Neural progenitor cell (in vitro differentiated cells): ENCODE data around the gene ITIH6. TPM values are rescaled to one million over a fixed set of nuclear protein-coding genes. Genes with fewer than 3 reads are reported as not detected.

Experiments used
- DNase-seq: peaks from one replicate; pipeline ENCODE4 v3.0.0-alpha.2; 2016; ENCODE audit warnings: low spot score
- H2AFZ ChIP-seq: fragments of 200-600 bp; sonication (generic); replicated peaks from 2 replicates; pipeline ENCODE4 v1.6.1; 2016; ENCODE audit warnings: antibody characterized with exemption
- H3F3A ChIP-seq: fragments of 200-600 bp; sonication (generic); 2 replicates; pipeline ENCODE4 v1.6.1; 2016; ENCODE audit warnings: antibody characterized with exemption, low read depth
- H3K27ac ChIP-seq: fragments of 200-600 bp; sonication (generic); 2 replicates; pipeline ENCODE4 v1.5.1; 2016; ENCODE audit warnings: mild to moderate bottlenecking
- H3K27me3 ChIP-seq: fragments of 200-600 bp; sonication (generic); 2 replicates; pipeline ENCODE4 v1.6.1; 2016; ENCODE audit warnings: mild to moderate bottlenecking, moderate library complexity
- H3K36me3 ChIP-seq: fragments of 200-600 bp; sonication (generic); 2 replicates; pipeline ENCODE4 v1.5.1; 2016
- H3K4me1 ChIP-seq: fragments of 200-600 bp; sonication (generic); 2 replicates; pipeline ENCODE4 v1.6.1; 2016; ENCODE audit warnings: mixed run types
- H3K4me2 ChIP-seq: fragments of 200-600 bp; sonication (generic); 2 replicates; pipeline ENCODE4 v1.6.1; 2016
- H3K4me3 ChIP-seq: fragments of 200-600 bp; sonication (generic); 2 replicates; pipeline ENCODE4 v1.5.1; 2016
- H3K79me2 ChIP-seq: fragments of 200-600 bp; sonication (generic); 2 replicates; pipeline ENCODE4 v1.6.1; 2016; ENCODE audit warnings: low read depth
- H3K9ac ChIP-seq: fragments of 200-600 bp; sonication (generic); 2 replicates; pipeline ENCODE4 v1.6.1; 2016
- H3K9me3 ChIP-seq: fragments of 200-600 bp; sonication (generic); 2 replicates; pipeline ENCODE4 v1.5.1; 2016; ENCODE audit warnings: low read depth
- H4K20me1 ChIP-seq: fragments of 200-600 bp; sonication (generic); 2 replicates; pipeline ENCODE4 v1.6.1; 2016; ENCODE audit warnings: low read depth
- H3K27ac Mint-ChIP-seq: 3 replicates; pipeline ENCODE4 v1.8.0; 2021; ENCODE audit warnings: mixed read lengths
- H3K27me3 Mint-ChIP-seq: 2 replicates; pipeline ENCODE4 v1.8.0; 2022; ENCODE audit warnings: low read depth, mild to moderate bottlenecking, inconsistent platforms, moderate library complexity, mixed read lengths; ENCODE audit not compliant: insufficient read depth
- H3K36me3 Mint-ChIP-seq: 3 replicates; pipeline ENCODE4 v1.8.0; 2021; ENCODE audit warnings: mixed read lengths
- H3K4me1 Mint-ChIP-seq: 3 replicates; pipeline ENCODE4 v1.8.0; 2021; ENCODE audit warnings: mixed read lengths
- H3K4me3 Mint-ChIP-seq: 3 replicates; pipeline ENCODE4 v1.8.0; 2021; ENCODE audit warnings: mild to moderate bottlenecking, moderate library complexity, mixed read lengths
- H3K9me3 Mint-ChIP-seq: 3 replicates; pipeline ENCODE4 v1.8.0; 2020; ENCODE audit warnings: mixed read lengths
- CTCF ChIP-seq: fragments of 200-600 bp; sonication (generic); IDR thresholded peaks from 2 replicates; pipeline ENCODE4 v1.5.1; 2017; ENCODE audit warnings: antibody characterized with exemption, mild to moderate bottlenecking
- EZH2 ChIP-seq: fragments of 200-600 bp; sonication (generic); IDR thresholded peaks from 2 replicates; pipeline ENCODE4 v1.6.1; 2017; ENCODE audit warnings: antibody characterized with exemption, mild to moderate bottlenecking, moderate library complexity
- EZH2phosphoT487 ChIP-seq: fragments of 200-600 bp; sonication (generic); IDR thresholded peaks from 2 replicates; pipeline ENCODE4 v1.6.1; 2017; ENCODE audit warnings: antibody characterized with exemption
- small RNA-seq: library from RNA; depleted of rRNA; stranded (forward); fragments of <200 nt; gene quantifications from one replicate; pipeline ENCODE3, GENCODE V24; 2015
- total RNA-seq: library from RNA; depleted of rRNA; stranded (reverse); fragments of >200 nt; gene quantifications from 2 replicates; pipeline ENCODE4 v1.2.3, GENCODE V29; 2015; ENCODE audit warnings: low replicate concordance

Gene ITIH6
- total RNA-seq, 1 donor from 2014 or later = not detected

- no peak overlapping the region for H3K27ac Mint-ChIP-seq
- TF ChIP-seq EZH2 = no peak
- no peak for TF ChIP-seq CTCF
- TF ChIP-seq EZH2phosphoT487 = no peak
- no peaks in the 10 kb centered on the region for H3K36me3 ChIP-seq
- H3K4me3 Mint-ChIP-seq = no peak overlapping the region
- H3F3A ChIP-seq = no peaks in the 10 kb centered on the region
- DNase-seq = no peak
- no peak overlapping the region for H3K27ac ChIP-seq
- no peak overlapping the region for H2AFZ ChIP-seq
- H3K4me3 ChIP-seq = no peak overlapping the region
- H3K27me3 ChIP-seq = no peaks in the 10 kb centered on the region
- H3K4me1 ChIP-seq = no peaks in the 10 kb centered on the region
- H3K4me1 Mint-ChIP-seq = no peaks in the 10 kb centered on the region
- no peaks in the 10 kb centered on the region for H3K79me2 ChIP-seq
- no peak overlapping the region for H3K9ac ChIP-seq
- H3K9me3 Mint-ChIP-seq = peaks cover 2% of the 10 kb centered on the region
- H3K9me3 ChIP-seq = no peaks in the 10 kb centered on the region
- H3K4me2 ChIP-seq = no peak overlapping the region
- H4K20me1 ChIP-seq = no peaks in the 10 kb centered on the region
- H3K27me3 Mint-ChIP-seq = peaks cover 4% of the 10 kb centered on the region
- H3K36me3 Mint-ChIP-seq = no peaks in the 10 kb centered on the region
These were observed 86.3 kb downstream of the ITIH6 start for GRCh38 chrX:54711735-54712134.

GRCh38 chrX:54710920-54711319 lies 87.1 kb downstream of the ITIH6 start:
- Histone ChIP-seq H3K36me3 (no peaks in the 10 kb centered on the region), H3K4me2 (no peak overlapping the region), H3K27me3 (no peaks in the 10 kb centered on the region), H3K27ac (no peak overlapping the region), H3F3A (no peaks in the 10 kb centered on the region), H3K4me1 (no peaks in the 10 kb centered on the region), H3K9me3 (no peaks in the 10 kb centered on the region), H3K79me2 (no peaks in the 10 kb centered on the region), H3K9ac (no peak overlapping the region), H2AFZ (no peak overlapping the region), H4K20me1 (no peaks in the 10 kb centered on the region), H3K4me3 (no peak overlapping the region)
- H3K4me3 Mint-ChIP-seq = no peak overlapping the region
- H3K27me3 Mint-ChIP-seq = peaks cover 4% of the 10 kb centered on the region
- TF ChIP-seq CTCF (no peak), EZH2 (no peak), EZH2phosphoT487 (no peak)
- no peaks in the 10 kb centered on the region for H3K36me3 Mint-ChIP-seq
- H3K4me1 Mint-ChIP-seq = no peaks in the 10 kb centered on the region
- H3K9me3 Mint-ChIP-seq = peaks cover 2% of the 10 kb centered on the region
- DNase-seq = no peak
- H3K27ac Mint-ChIP-seq = no peak overlapping the region

GRCh38 chrX:54708404-54708803 lies 89.7 kb downstream of the ITIH6 start:
- H3K9me3 Mint-ChIP-seq = peaks cover 2% of the 10 kb centered on the region

More at GRCh38 chrX:54708404-54708803, 89.7 kb downstream of the ITIH6 start:
- Histone ChIP-seq H3K4me3 (no peak overlapping the region), H3K4me2 (no peak overlapping the region), H3K4me1 (no peaks in the 10 kb centered on the region), H3F3A (no peaks in the 10 kb centered on the region), H3K27me3 (no peaks in the 10 kb centered on the region), H3K9me3 (no peaks in the 10 kb centered on the region), H3K27ac (no peak overlapping the region), H3K9ac (no peak overlapping the region), H3K36me3 (no peaks in the 10 kb centered on the region), H2AFZ (no peak overlapping the region), H4K20me1 (no peaks in the 10 kb centered on the region), H3K79me2 (no peaks in the 10 kb centered on the region)
- TF ChIP-seq CTCF (no peak), EZH2 (no peak), EZH2phosphoT487 (no peak)
- Mint-ChIP-seq H3K4me3 (no peak overlapping the region), H3K27me3 (peaks cover 4% of the 10 kb centered on the region), H3K36me3 (no peaks in the 10 kb centered on the region), H3K4me1 (no peaks in the 10 kb centered on the region), H3K27ac (no peak overlapping the region)
- no peak for DNase-seq

Small RNA genes lying within 50 kb of the gene (small RNA-seq; reads per million reads assigned to genes)
- not detected for gene AL049732.1
- 10.4 reads per million, percentile 95 among the genes with 10 or more reads in this experiment for gene SNORA11

Other genes with a start within 250 kb of the ITIH6 start
- gene MAGED2, start 9.5 kb upstream of the ITIH6 start, total RNA-seq = 255 and 299 TPM in 2 replicates
- 106 and 120 TPM in 2 replicates for gene TRO, start 122.6 kb upstream of the ITIH6 start, total RNA-seq
- 0.17 and 0.74 TPM in 2 replicates for gene PFKFB1, start 195.9 kb upstream of the ITIH6 start, total RNA-seq
- 9.1 and 16.0 TPM in 2 replicates for gene APEX2, start 202.1 kb upstream of the ITIH6 start, total RNA-seq
- gene ALAS2, start 232.7 kb upstream of the ITIH6 start, total RNA-seq = 0.31 TPM in 1 of 2 replicates, not detected in the other